Ascending aorta (tissue), 2 donors: ENCODE data around the gene PKD1L1. TPM values are rescaled to one million over a fixed set of nuclear protein-coding genes. Genes with fewer than 3 reads are reported as not detected.

Experiments used
- DNase-seq, 2 donors: peaks; one replicate each; pipeline ENCODE4 v3.0.0-alpha.2; 2019; ENCODE audit warnings: low spot score in 2 of 2
- H3K27ac ChIP-seq, 2 donors: fragments of 200-600 bp; sonication (generic); one replicate each; pipeline ENCODE4 v1.5.1; 2016 to 2017; ENCODE audit warnings: mild to moderate bottlenecking in 1 of 2
- H3K27me3 ChIP-seq: fragments of 200-600 bp; sonication (generic); one replicate; pipeline ENCODE4 v1.5.1; 2017
- H3K36me3 ChIP-seq, 2 donors: fragments of 200-600 bp; sonication (generic); one replicate each; pipeline ENCODE4 v1.5.1; 2016
- H3K4me1 ChIP-seq, 2 donors: fragments of 200-600 bp; sonication (generic); one replicate each; pipeline ENCODE4 v1.5.1; 2016 to 2017; ENCODE audit warnings: mild to moderate bottlenecking in 1 of 2
- H3K4me3 ChIP-seq, 2 donors: fragments of 200-600 bp; sonication (generic); one replicate each; pipeline ENCODE4 v1.5.1; 2016 to 2017; ENCODE audit warnings: mild to moderate bottlenecking in 1 of 2
- H3K9me3 ChIP-seq, 2 donors: fragments of 200-600 bp; sonication (generic); one replicate each; pipeline ENCODE4 v1.5.1; 2016
- intact Hi-C: fragments of 100-400 bp; cut with DNase I; formaldehyde crosslinking; loops from one replicate; pipeline ENCODE4 v1.15.1; 2023
- total RNA-seq: library from RNA; depleted of rRNA; stranded (reverse); fragments of >200 nt; gene quantifications from one replicate; pipeline ENCODE4 v1.1.0, GENCODE V29; 2016
- TF ChIP-seq, protein P1 (sequence below), 3 experiments: fragments of 200-600 bp in 2 of 3; fragments of 450-650 bp in 1 of 3; sonication (generic) in 2 of 3; IDR thresholded peaks; one replicate each; pipeline ENCODE4 v1.5.1; 2016 to 2019; ENCODE audit warnings: antibody characterized with exemption in 3 of 3, mild to moderate bottlenecking in 1 of 3, moderate library complexity in 1 of 3

The PKD1L1 gene
- total RNA-seq, 1 donor from 2014 or later, result 1.1 TPM

DNA sequence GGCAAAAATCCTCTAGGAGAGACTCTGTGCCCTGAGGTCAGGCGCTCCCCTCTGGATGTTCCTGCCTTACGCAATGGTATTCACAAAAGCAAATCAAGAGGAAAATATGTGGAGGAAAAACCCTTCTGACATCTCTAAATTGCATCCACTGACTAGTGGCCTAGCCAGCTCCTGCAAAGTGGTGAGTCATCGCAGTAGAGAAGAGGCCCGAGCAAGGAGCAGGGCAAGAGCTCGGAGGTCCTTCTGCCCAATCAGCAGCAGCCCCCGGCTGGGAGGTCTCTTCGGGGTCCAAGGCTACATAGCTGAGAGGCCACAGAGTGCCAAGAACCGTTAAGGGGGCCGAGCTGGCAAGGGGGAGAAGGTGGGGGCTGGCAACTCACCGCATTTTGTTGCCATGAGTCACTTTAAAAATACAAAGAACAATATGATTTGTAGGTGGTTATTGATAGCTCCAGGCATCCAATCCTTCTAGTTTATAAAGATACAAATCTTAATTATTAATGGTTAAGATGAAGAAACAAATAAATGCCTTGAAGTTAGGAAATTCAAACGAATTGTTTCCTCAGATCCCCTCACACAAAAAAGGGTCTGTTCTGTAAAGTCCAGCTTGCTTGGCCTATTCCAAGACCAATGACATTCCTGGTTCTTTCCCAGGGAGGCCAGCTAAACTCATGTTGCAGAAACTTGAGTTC is 161.6 kb downstream of the PKD1L1 start:
- Histone ChIP-seq H3K36me3 (no peaks in the 10 kb centered on the region), H3K27ac (peak overlapping the region; percentile 86 to 91), H3K27me3 (no peaks in the 10 kb centered on the region), H3K4me1 (peaks cover 13 to 49% of the 10 kb centered on the region in 2 donors), H3K9me3 (no peaks in the 10 kb centered on the region), H3K4me3 (no peak overlapping the region)
- TF ChIP-seq, protein P1, sequence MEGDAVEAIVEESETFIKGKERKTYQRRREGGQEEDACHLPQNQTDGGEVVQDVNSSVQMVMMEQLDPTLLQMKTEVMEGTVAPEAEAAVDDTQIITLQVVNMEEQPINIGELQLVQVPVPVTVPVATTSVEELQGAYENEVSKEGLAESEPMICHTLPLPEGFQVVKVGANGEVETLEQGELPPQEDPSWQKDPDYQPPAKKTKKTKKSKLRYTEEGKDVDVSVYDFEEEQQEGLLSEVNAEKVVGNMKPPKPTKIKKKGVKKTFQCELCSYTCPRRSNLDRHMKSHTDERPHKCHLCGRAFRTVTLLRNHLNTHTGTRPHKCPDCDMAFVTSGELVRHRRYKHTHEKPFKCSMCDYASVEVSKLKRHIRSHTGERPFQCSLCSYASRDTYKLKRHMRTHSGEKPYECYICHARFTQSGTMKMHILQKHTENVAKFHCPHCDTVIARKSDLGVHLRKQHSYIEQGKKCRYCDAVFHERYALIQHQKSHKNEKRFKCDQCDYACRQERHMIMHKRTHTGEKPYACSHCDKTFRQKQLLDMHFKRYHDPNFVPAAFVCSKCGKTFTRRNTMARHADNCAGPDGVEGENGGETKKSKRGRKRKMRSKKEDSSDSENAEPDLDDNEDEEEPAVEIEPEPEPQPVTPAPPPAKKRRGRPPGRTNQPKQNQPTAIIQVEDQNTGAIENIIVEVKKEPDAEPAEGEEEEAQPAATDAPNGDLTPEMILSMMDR (IDR thresholded peaks at IDR 0.05), result no peak
- DNase-seq, result peak; percentile 15 to 88
- intact Hi-C loops, result loop anchor here (1.0 to 10.0 kb wide), 4 partner anchors 15 to 298 kb away; partner anchors contain the start of genes TNS3 and UPP1

DNA sequence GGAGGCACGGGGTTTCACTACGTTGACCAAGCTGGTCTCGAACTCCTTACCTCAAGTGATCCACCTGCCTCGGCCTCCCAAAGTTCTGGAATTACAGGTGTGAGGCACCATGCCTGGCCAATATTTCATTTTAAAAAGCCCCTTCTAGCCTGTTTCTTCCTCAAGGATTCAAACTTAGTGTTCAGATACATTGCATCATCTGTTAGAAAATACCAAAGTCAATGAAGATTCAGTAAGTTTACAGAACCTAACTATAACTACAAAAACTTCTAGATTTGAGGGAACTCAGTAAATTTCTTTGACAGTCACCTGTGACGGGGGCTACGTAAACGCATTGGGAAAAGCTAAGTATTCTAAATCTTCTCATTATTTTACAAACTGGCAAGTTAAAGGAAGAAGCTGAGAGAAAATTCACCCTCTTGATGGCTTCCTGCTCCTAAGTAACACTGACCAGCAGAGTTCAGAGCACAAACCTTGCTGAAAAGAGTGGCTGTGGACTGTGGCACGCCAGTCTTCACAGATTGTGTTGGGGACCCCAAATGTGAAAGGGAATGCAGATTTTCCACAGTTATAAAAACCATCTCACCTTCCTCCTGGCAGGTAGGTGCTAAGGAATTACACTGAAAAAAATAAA is 162.2 kb downstream of the PKD1L1 start:
- Histone ChIP-seq H3K4me3 (no peak overlapping the region), H3K9me3 (no peaks in the 10 kb centered on the region), H3K27me3 (no peaks in the 10 kb centered on the region), H3K36me3 (no peaks in the 10 kb centered on the region), H3K27ac (peak overlapping the region; percentile 86 to 91), H3K4me1 (peaks cover 13 to 49% of the 10 kb centered on the region in 2 donors)
- no peak for DNase-seq
- intact Hi-C loops, result loop anchor here (1.0 to 10.0 kb wide), 4 partner anchors 15 to 299 kb away; partner anchors contain the start of genes TNS3 and UPP1
- TF ChIP-seq, protein P1 (IDR thresholded peaks at IDR 0.05), result no peak

DNA sequence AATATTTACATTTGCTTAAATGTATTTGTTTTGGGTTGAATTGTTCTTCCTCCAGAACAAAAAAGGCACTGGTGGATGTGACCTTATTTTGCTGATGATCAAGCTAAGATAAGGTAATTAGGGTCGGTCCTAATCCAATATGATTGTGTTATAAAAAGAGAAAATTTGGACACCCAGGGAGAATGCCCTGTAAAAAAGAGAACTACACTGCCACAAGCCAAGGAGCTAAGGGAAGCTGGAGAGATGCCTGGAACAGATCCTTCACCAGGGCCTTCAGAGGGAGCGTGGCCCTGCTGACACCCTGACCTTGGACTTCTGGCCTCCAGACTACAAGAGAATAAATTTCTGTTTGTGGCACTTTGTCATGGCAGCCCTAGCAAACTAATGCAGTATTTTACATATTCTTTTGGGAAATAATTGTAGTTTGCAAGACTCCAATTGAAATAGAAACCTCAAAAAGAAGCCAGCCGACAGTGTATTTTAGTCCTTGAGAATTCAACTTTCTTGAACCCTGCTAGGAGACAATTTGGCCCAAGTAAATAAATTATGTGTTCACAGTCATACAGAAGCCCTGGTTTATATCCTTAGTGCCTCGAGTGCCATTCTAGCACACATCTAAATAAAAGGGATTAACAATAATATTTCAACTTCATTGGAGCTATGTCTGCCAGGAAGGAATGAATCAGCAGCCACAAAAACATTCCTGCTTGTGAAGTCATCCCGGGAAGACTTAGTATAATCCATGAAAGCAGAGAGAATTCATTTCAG is 164.6 kb downstream of the PKD1L1 start:
- no peaks in the 10 kb centered on the region for H3K27me3 ChIP-seq
- H3K36me3 ChIP-seq, result no peaks in the 10 kb centered on the region
- H3K27ac ChIP-seq, result peak overlapping the region; percentile 86 to 91
- DNase-seq, result peak in 1 of 2 donors; percentile 86
- no peak overlapping the region for H3K4me3 ChIP-seq
- H3K9me3 ChIP-seq, result no peaks in the 10 kb centered on the region
- H3K4me1 ChIP-seq, result peaks cover 13 to 49% of the 10 kb centered on the region in 2 donors
- intact Hi-C loops, result loop anchor here (1.0 to 10.0 kb wide), 2 partner anchors 301 to 516 kb away; partner anchors contain the start of gene UPP1
- TF ChIP-seq, protein P1 (IDR thresholded peaks at IDR 0.05), result no peak

DNA sequence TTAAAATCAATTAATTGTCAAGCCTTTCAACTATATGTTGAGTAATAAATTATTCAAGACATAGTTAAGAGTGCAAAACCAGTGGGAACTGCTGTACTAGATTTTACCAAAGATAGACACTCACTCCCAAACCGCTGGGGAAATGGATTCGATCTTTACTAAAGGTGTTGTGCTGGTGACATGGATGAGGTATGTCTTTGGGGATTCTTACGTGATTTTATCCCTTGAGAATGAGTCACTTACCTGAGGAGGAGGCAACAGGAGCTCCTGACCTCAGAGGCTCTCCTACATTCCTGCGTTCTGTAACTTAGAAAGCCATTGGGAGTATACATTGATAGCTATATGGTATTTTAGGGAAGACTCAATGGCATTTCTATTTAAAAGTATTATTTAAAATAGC is 165.5 kb downstream of the PKD1L1 start:
- Histone ChIP-seq H3K4me1 (peaks cover 13 to 49% of the 10 kb centered on the region in 2 donors), H3K9me3 (no peaks in the 10 kb centered on the region), H3K4me3 (no peak overlapping the region), H3K36me3 (no peaks in the 10 kb centered on the region), H3K27ac (peak overlapping the region; percentile 86 to 91), H3K27me3 (no peaks in the 10 kb centered on the region)
- intact Hi-C loops, result loop anchor here (10.0 kb wide), 1 partner anchor 302 kb away; the partner anchor contains the start of gene UPP1
- no peak for DNase-seq
- TF ChIP-seq, protein P1 (IDR thresholded peaks at IDR 0.05), result no peak

DNA sequence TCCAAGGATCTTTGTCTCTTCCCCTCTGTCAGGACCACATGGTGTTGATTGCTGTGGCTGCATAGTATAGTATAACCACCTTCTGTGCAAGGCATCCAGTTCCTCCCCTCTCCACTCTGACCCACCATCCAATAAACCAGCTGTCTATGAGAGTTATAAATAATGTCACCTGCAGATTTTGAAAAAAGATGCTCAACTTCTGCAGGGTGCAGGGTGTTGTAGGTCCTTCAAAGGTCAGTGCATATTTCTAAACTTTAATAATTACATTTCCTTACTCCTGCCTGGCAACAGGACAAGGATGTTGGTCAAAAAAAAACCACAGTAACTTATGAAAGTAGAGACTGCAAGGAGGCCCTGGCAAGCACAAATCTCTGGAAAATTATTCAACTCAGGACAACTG is 166.2 kb downstream of the PKD1L1 start:
- no peaks in the 10 kb centered on the region for H3K9me3 ChIP-seq
- H3K4me3 ChIP-seq, result no peak overlapping the region
- peaks cover 13 to 48% of the 10 kb centered on the region in 2 donors for H3K4me1 ChIP-seq
- peak overlapping the region; percentile 86 to 91 for H3K27ac ChIP-seq
- TF ChIP-seq, protein P1 (IDR thresholded peaks at IDR 0.05), result no peak
- intact Hi-C loops, result loop anchor here (10.0 kb wide), 1 partner anchor 303 kb away; the partner anchor contains the start of gene UPP1
- no peaks in the 10 kb centered on the region for H3K27me3 ChIP-seq
- no peaks in the 10 kb centered on the region for H3K36me3 ChIP-seq
- DNase-seq, result no peak
